Neuronal stem cell (in vitro differentiated cells): ENCODE results near the gene ACAD9. TPM values are rescaled to one million over a fixed set of nuclear protein-coding genes. Genes with fewer than 3 reads are reported as not detected.

Experiments used
- DNase-seq: peaks from one replicate; pipeline ENCODE4 v3.0.0-alpha.2; 2013; ENCODE audit warnings: low spot score
- H2AFZ ChIP-seq: one replicate; pipeline ENCODE4 v1.6.1; 2013; ENCODE audit warnings: mild to moderate bottlenecking, low read length, inconsistent platforms
- H2AK5ac ChIP-seq: 2 replicates; pipeline ENCODE4 v1.6.1; 2013; ENCODE audit warnings: low read depth, mild to moderate bottlenecking, inconsistent platforms, low read length, moderate library complexity, mixed read lengths
- H2BK120ac ChIP-seq: 2 replicates; pipeline ENCODE4 v1.6.1; 2013; ENCODE audit warnings: low read depth, mild to moderate bottlenecking, inconsistent platforms, low read length, moderate library complexity, mixed read lengths
- H2BK12ac ChIP-seq: one replicate; pipeline ENCODE4 v1.6.1; 2013; ENCODE audit warnings: low read length, inconsistent platforms
- H2BK15ac ChIP-seq: 2 replicates; pipeline ENCODE4 v1.6.1; 2013; ENCODE audit warnings: mild to moderate bottlenecking, low read length, inconsistent platforms, mixed read lengths
- H2BK5ac ChIP-seq: one replicate; pipeline ENCODE4 v1.6.1; 2013; ENCODE audit warnings: inconsistent platforms, mild to moderate bottlenecking, low read length, moderate library complexity
- H3K14ac ChIP-seq: one replicate; pipeline ENCODE4 v1.6.1; 2013; ENCODE audit warnings: low read length, inconsistent platforms
- H3K18ac ChIP-seq: 2 replicates; pipeline ENCODE4 v1.6.1; 2013; ENCODE audit warnings: low read length, inconsistent platforms
- H3K23ac ChIP-seq: 2 replicates; pipeline ENCODE4 v1.6.1; 2013; ENCODE audit warnings: low read depth, mild to moderate bottlenecking, mixed read lengths, low read length, inconsistent platforms; ENCODE audit not compliant: poor library complexity
- H3K27ac ChIP-seq: replicated peaks from 3 replicates; pipeline ENCODE4 v1.5.1; 2013; ENCODE audit warnings: low read length, inconsistent platforms
- H3K27me3 ChIP-seq, 3 experiments: 2 replicates each; pipeline ENCODE4 v1.6.1; 2013; ENCODE audit warnings: low read length in 3 of 3, mild to moderate bottlenecking in 2 of 3, inconsistent platforms in 1 of 3, low read depth in 1 of 3, mixed read lengths in 1 of 3, moderate library complexity in 1 of 3; ENCODE audit not compliant: control insufficient read depth in 3 of 3, insufficient read depth in 3 of 3
- H3K36me3 ChIP-seq, 2 donors: replicated peaks in 1 of 2; 2 replicates each; pipeline ENCODE4 v1.6.1; 2013; ENCODE audit warnings: low read length in 2 of 2; ENCODE audit not compliant: control insufficient read depth in 2 of 2, insufficient read depth in 2 of 2
- H3K4ac ChIP-seq: 2 replicates; pipeline ENCODE4 v1.6.1; 2013; ENCODE audit warnings: inconsistent platforms, mild to moderate bottlenecking, low read length, moderate library complexity
- H3K4me1 ChIP-seq, 2 donors: 1 replicate in 1 of 2; 2 replicates in 1 of 2; pipeline ENCODE4 v1.6.1; 2013; ENCODE audit warnings: low read length in 2 of 2, low read depth in 1 of 2; ENCODE audit not compliant: control insufficient read depth in 2 of 2, insufficient read depth in 1 of 2
- H3K4me2 ChIP-seq: one replicate; pipeline ENCODE4 v1.6.1; 2013; ENCODE audit warnings: mild to moderate bottlenecking, low read length, inconsistent platforms; ENCODE audit not compliant: insufficient read depth, poor library complexity, severe bottlenecking
- H3K4me3 ChIP-seq, 2 donors: 2 replicates each; pipeline ENCODE4 v1.5.1; 2013; ENCODE audit warnings: low read length in 2 of 2, mild to moderate bottlenecking in 2 of 2, inconsistent platforms in 1 of 2, moderate library complexity in 1 of 2
- H3K79me1 ChIP-seq: one replicate; pipeline ENCODE4 v1.6.1; 2013; ENCODE audit warnings: low read depth, mild to moderate bottlenecking, inconsistent platforms, low read length, moderate library complexity
- H3K9ac ChIP-seq: one replicate; pipeline ENCODE4 v1.6.1; 2013; ENCODE audit warnings: mild to moderate bottlenecking, low read depth, low read length, inconsistent platforms; ENCODE audit not compliant: poor library complexity
- H3K9me3 ChIP-seq, 2 donors: replicated peaks in 1 of 2; 2 replicates each; pipeline versions ENCODE3 to v1.6.1; 2013; ENCODE audit warnings: low read length in 2 of 2, mild to moderate bottlenecking in 2 of 2, inconsistent platforms in 1 of 2, low read depth in 1 of 2, mixed read lengths in 1 of 2, moderate library complexity in 1 of 2; ENCODE audit not compliant: control insufficient read depth in 2 of 2, insufficient read depth in 1 of 2
- H4K8ac ChIP-seq: one replicate; pipeline ENCODE4 v1.6.1; 2013; ENCODE audit warnings: low read depth, mild to moderate bottlenecking, inconsistent platforms, low read length, moderate library complexity
- H4K91ac ChIP-seq: one replicate; pipeline ENCODE4 v1.6.1; 2013; ENCODE audit warnings: low read length, low read depth, mild to moderate bottlenecking, inconsistent platforms; ENCODE audit not compliant: poor library complexity
- WGBS, 2 donors: extraction: QIAGEN DNeasy Blood & Tissue Kit; methylation state at CpG; one replicate each; pipeline ENCODE4 v1.1.7; 2013; ENCODE audit warnings: missing lambda C conversion rate in 2 of 2, mixed read lengths in 1 of 2; ENCODE audit not compliant: insufficient read length in 2 of 2, insufficient replicate concordance in 1 of 2; ENCODE audit errors: extremely low coverage in 2 of 2; 5-methylcytosine and 5-hydroxymethylcytosine counted together
- small RNA-seq: library from polyadenylated mRNA; stranded (forward); fragments of <200 nt; extraction: miRNeasy Mini kit (QIAGEN cat#:217004); gene quantifications from one replicate; pipeline ENCODE3, GENCODE V24; 2013; ENCODE audit not compliant: insufficient read depth

ACAD9 gene

GRCh38 chr3:128956440-128956839 lies 77.0 kb downstream of the ACAD9 start:
- Histone ChIP-seq H3K27ac (no peak overlapping the region), H3K27me3 (no peaks in the 10 kb centered on the region), H2BK12ac (no peak overlapping the region), H3K4me2 (no peak overlapping the region), H3K79me1 (no peaks in the 10 kb centered on the region), H3K36me3 (no peaks in the 10 kb centered on the region), H2BK15ac (no peak overlapping the region), H3K9ac (no peak overlapping the region), H3K23ac (no peak overlapping the region), H2BK120ac (no peak overlapping the region), H3K4ac (no peak overlapping the region), H3K18ac (no peak overlapping the region), H2AFZ (no peak overlapping the region), H4K91ac (no peak overlapping the region), H3K9me3 (peaks cover 0 to 26% of the 10 kb centered on the region in 2 donors), H3K4me1 (no peaks in the 10 kb centered on the region), H4K8ac (no peak overlapping the region), H3K14ac (no peak overlapping the region), H3K4me3 (no peak overlapping the region), H2BK5ac (no peak overlapping the region), H2AK5ac (no peak overlapping the region)
- WGBS, 2 donors = no CpG with 5 or more reads among the region's 2 CpGs
- DNase-seq = no peak

Small RNAs within 50 kb of the gene (small RNA-seq; reads per million reads assigned to genes)
- not detected for gene AC112484.4
